ENCODE data around the gene POPDC2.

- TF ChIP-seq POLR2A (IDR thresholded peaks at IDR 0.05) (no peak), CTCF (IDR thresholded peaks at IDR 0.05) (no peak)
Measured at GRCh38 chr3:119598410-119599098, 61.8 kb downstream of the POPDC2 start.

Measured in body of pancreas (tissue), 4 donors.